ENCODE measurements around the gene CARS1. TPM values are rescaled to one million over a fixed set of nuclear protein-coding genes. Genes with fewer than 3 reads are reported as not detected.

CARS1 gene
- total RNA-seq, 1 donor from 2014 or later = 26.0 TPM

GRCh38 chr11:3088806-3089205, 31.6 kb upstream of the CARS1 start:
- Histone ChIP-seq H3K36me3 (peaks cover 0 to 39% of the 10 kb centered on the region in 2 donors), H3K4me1 (peaks cover 9% of the 10 kb centered on the region), H3K27ac (no peak overlapping the region), H3K27me3 (no peaks in the 10 kb centered on the region), H3K9me3 (no peaks in the 10 kb centered on the region), H3K4me3 (no peak overlapping the region)
- TF ChIP-seq POLR2AphosphoS5 (IDR thresholded peaks at IDR 0.05; ENCODE audit: insufficient read depth in 1 of 2, low read depth in 1 of 2) (no peak), POLR2A (IDR thresholded peaks at IDR 0.05) (no peak)
- TF ChIP-seq, protein P1, sequence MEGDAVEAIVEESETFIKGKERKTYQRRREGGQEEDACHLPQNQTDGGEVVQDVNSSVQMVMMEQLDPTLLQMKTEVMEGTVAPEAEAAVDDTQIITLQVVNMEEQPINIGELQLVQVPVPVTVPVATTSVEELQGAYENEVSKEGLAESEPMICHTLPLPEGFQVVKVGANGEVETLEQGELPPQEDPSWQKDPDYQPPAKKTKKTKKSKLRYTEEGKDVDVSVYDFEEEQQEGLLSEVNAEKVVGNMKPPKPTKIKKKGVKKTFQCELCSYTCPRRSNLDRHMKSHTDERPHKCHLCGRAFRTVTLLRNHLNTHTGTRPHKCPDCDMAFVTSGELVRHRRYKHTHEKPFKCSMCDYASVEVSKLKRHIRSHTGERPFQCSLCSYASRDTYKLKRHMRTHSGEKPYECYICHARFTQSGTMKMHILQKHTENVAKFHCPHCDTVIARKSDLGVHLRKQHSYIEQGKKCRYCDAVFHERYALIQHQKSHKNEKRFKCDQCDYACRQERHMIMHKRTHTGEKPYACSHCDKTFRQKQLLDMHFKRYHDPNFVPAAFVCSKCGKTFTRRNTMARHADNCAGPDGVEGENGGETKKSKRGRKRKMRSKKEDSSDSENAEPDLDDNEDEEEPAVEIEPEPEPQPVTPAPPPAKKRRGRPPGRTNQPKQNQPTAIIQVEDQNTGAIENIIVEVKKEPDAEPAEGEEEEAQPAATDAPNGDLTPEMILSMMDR (IDR thresholded peaks at IDR 0.05) = no peak
- intact Hi-C loops (cut with DNase I) = no loop called here
- DNase-seq (ENCODE audit: extremely low spot score in 2 of 2) = peak in 1 of 2 donors; percentile 84

DNA sequence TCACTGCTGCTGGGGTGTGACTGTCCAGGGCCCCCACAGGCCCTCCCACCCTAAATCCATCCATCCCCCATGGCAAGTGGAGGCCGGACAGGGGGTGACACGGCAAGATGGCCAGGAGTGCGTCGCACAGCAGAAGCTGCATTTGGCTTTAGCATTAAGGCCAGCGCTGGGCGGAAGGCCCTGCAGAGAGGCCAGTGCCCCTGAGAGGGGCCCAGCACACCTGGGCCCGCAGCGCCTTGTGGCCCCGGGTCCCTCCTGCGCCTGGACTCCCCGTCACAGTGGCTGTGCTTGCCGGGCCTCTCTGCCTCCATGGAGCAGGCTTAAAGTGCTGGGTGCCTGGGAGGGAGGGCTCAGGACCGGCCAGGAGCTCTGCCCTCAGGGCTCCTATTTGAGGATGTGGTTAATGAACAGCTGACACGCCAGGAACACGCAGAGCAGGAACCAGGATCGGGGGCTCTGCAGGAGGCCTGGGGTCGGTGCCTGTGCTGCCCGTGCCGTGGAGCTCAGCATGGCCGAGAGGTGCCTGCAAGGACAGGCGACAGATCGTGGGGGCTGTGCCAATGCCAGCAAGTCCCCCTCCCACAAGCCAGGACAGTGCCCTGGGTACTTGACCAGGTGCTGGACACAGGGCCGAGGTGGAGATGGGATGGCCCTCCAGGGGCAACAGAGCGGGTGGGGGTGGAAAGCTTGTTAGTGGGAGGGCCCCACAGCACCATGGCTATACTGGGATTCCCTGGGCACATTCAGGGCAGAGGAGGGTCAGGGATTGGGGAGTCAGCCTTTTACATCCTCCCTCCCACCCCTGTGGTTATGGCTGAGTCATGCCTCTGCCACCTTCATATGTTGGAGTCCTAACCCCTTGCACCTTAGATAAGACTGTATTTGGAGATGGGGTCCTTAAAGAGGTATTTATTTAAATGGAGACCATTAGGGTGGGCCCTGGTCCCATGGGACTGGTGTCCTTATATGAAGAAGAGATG, 30.9 kb upstream of the CARS1 start:
- Histone ChIP-seq H3K9me3 (no peaks in the 10 kb centered on the region), H3K27me3 (no peaks in the 10 kb centered on the region), H3K27ac (no peak overlapping the region), H3K4me1 (peaks cover 9% of the 10 kb centered on the region), H3K4me3 (no peak overlapping the region), H3K36me3 (peaks cover 0 to 32% of the 10 kb centered on the region in 2 donors)
- no peak for TF ChIP-seq POLR2A (IDR thresholded peaks at IDR 0.05)
- TF ChIP-seq, protein P1 (IDR thresholded peaks at IDR 0.05) = no peak
- peak in 1 of 2 donors; percentile 14 for TF ChIP-seq POLR2AphosphoS5 (IDR thresholded peaks at IDR 0.05; ENCODE audit: insufficient read depth in 1 of 2, low read depth in 1 of 2)
- intact Hi-C loops (cut with DNase I) = no loop called here
- DNase-seq (ENCODE audit: extremely low spot score in 2 of 2) = no peak

DNA sequence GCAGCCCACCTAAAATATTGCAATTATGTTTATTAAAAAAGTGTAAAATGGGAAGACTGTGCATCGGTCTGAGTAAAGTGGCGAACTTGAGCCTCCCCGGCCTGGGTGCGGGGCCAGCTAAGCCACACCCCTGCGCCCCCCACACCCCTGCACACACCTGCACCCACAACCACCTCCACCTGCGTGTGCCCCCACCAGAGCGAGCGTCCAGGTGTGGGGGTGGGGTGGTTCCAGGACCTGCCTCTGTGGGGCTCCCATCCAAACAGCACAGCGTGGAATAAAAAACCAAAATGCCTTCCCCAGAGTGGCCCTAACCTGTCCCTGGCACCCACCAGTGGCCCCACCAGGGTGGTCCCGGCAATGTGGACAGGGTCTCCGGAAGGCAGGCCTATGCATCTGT, 30.1 kb upstream of the CARS1 start:
- Histone ChIP-seq H3K27me3 (no peaks in the 10 kb centered on the region), H3K4me1 (peaks cover 9% of the 10 kb centered on the region), H3K9me3 (no peaks in the 10 kb centered on the region), H3K27ac (no peak overlapping the region), H3K36me3 (peaks cover 0 to 32% of the 10 kb centered on the region in 2 donors), H3K4me3 (no peak overlapping the region)
- no peak for DNase-seq (ENCODE audit: extremely low spot score in 2 of 2)
- no peak for TF ChIP-seq POLR2AphosphoS5 (IDR thresholded peaks at IDR 0.05; ENCODE audit: insufficient read depth in 1 of 2, low read depth in 1 of 2)
- no peak for TF ChIP-seq POLR2A (IDR thresholded peaks at IDR 0.05)
- TF ChIP-seq, protein P1 (IDR thresholded peaks at IDR 0.05) = no peak
- intact Hi-C loops (cut with DNase I) = no loop called here

GRCh38 chr11:3086671-3087150, 29.5 kb upstream of the CARS1 start:
- no peak for DNase-seq (ENCODE audit: extremely low spot score in 2 of 2)
- intact Hi-C loops (cut with DNase I) = no loop called here
- H3K27me3 ChIP-seq = no peaks in the 10 kb centered on the region
- no peaks in the 10 kb centered on the region for H3K9me3 ChIP-seq
- no peak overlapping the region for H3K4me3 ChIP-seq
- peaks cover 0 to 32% of the 10 kb centered on the region in 2 donors for H3K36me3 ChIP-seq
- TF ChIP-seq, protein P1 (IDR thresholded peaks at IDR 0.05) = no peak
- TF ChIP-seq POLR2A (IDR thresholded peaks at IDR 0.05) (no peak), POLR2AphosphoS5 (IDR thresholded peaks at IDR 0.05; ENCODE audit: insufficient read depth in 1 of 2, low read depth in 1 of 2) (no peak)
- H3K27ac ChIP-seq = no peak overlapping the region
- peaks cover 3% of the 10 kb centered on the region for H3K4me1 ChIP-seq

- DNase-seq (ENCODE audit: extremely low spot score in 2 of 2) = no peak
- intact Hi-C loops (cut with DNase I) = no loop called here
- peaks cover 0 to 32% of the 10 kb centered on the region in 2 donors for H3K36me3 ChIP-seq
- no peaks in the 10 kb centered on the region for H3K4me1 ChIP-seq
- H3K27ac ChIP-seq = no peak overlapping the region
- no peaks in the 10 kb centered on the region for H3K27me3 ChIP-seq
- TF ChIP-seq POLR2A (IDR thresholded peaks at IDR 0.05) = no peak
- TF ChIP-seq POLR2AphosphoS5 (IDR thresholded peaks at IDR 0.05; ENCODE audit: insufficient read depth in 1 of 2, low read depth in 1 of 2) = no peak
- TF ChIP-seq, protein P1 (IDR thresholded peaks at IDR 0.05) = no peak
- no peaks in the 10 kb centered on the region for H3K9me3 ChIP-seq
- H3K4me3 ChIP-seq = no peak overlapping the region
Measured at GRCh38 chr11:3086114-3086513, 28.9 kb upstream of the CARS1 start.

All from vagina (tissue), 2 donors.